GM13977 (cell line): ENCODE measurements around the gene SERPINA10.

Experiments used
- DNase-seq: peaks from one replicate; pipeline ENCODE4 v3.0.0; 2012; ENCODE audit warnings: low spot score
- CTCF ChIP-seq: IDR thresholded peaks from 2 replicates; pipeline ENCODE4 v1.5.1; 2012; ENCODE audit warnings: mild to moderate bottlenecking, control low read depth; ENCODE audit not compliant: insufficient read depth; ENCODE audit errors: extremely low read depth, missing control alignments
- in situ Hi-C: fragments of 300-500 bp; cut with MboI; formaldehyde crosslinking; loops from one replicate; pipeline ENCODE4 v1.12.0; 2022; ENCODE audit warnings: low sequenced_read_pairs, low pct_unique_long_range_greater_than_20kb, mixed read lengths, inconsistent platforms; ENCODE audit not compliant: unreplicated experiment

The SERPINA10 gene

DNA sequence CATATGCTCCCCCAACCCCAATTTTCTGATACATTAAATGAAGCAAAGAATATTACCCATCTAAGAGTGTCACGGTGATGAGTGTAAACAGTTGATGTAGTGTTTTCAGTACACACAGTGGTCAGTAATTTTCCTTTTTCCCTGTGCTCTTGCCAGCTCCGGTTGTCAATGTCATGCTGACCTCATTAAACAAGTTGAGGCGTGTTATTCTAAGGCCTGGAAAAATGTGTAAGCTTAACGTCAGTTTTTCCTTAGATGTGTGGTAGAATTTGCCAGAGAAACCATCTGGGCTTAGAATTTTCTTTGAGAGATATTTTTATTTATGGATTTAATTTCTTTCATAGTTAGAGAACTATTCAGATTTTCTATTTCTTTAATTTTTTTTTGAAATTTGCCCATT is 41.8 kb upstream of the SERPINA10 start:
- no peak for TF ChIP-seq CTCF
- in situ Hi-C loops: no loop called here
- no peak for DNase-seq

- DNase-seq: no peak
- no peak for TF ChIP-seq CTCF
- in situ Hi-C loops: no loop called here
Observed at GRCh38 chr14:94332587-94332986, 39.5 kb upstream of the SERPINA10 start.

DNA sequence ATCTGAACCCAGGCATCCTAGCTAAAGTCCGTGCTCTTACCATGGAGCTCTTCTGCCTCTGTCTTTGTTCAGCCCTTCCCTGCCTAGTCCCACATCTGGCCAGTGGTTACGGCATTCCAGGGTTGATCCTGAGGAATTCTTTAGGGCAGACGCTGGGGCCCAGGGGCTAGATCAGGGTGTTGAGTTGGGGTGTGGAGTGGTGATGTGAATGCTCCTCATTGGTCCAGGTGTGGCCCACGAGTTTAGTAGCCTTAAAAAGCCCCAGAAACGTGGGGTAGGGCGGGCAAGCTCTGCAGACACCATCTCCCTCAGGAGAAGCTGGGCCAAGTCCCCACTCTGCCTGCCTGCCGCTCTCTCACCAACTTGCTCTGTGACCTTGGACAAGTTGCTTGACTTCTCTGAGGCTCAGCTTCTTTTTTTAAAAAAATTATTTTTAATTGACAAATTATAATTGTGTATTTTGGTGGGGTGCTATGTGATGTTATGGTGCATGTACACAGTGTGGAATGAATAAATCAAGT is 39.1 kb upstream of the SERPINA10 start:
- no peak for DNase-seq
- in situ Hi-C loops: no loop called here
- TF ChIP-seq CTCF: no peak

DNA sequence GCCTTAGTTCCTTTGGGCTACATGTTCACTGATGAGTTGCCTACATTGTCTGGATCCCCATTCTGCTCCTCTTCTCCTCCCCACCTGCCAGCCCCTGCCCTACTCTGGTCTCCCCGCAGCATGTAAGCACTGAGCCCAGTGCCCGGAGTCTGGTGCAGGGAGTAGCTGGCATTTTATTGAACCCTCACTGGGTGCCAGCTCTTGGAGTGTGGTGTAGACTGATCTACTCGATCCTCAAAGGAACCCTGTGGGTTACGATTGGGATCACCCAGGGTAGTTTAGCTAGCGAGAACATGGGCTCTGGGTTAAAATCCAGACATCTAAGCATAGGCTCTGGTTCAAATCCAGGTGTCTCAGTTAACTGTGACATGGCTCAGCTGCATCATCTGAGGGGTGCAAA is 38.4 kb upstream of the SERPINA10 start:
- in situ Hi-C loops: no loop called here
- TF ChIP-seq CTCF: no peak
- DNase-seq: no peak

GRCh38 chr14:94330857-94331256 is 37.8 kb upstream of the SERPINA10 start:
- in situ Hi-C loops: no loop called here
- TF ChIP-seq CTCF: no peak
- no peak for DNase-seq

- no peak for TF ChIP-seq CTCF
- in situ Hi-C loops: no loop called here
- no peak for DNase-seq
Observed at GRCh38 chr14:94330432-94330831, 37.4 kb upstream of the SERPINA10 start.

DNA sequence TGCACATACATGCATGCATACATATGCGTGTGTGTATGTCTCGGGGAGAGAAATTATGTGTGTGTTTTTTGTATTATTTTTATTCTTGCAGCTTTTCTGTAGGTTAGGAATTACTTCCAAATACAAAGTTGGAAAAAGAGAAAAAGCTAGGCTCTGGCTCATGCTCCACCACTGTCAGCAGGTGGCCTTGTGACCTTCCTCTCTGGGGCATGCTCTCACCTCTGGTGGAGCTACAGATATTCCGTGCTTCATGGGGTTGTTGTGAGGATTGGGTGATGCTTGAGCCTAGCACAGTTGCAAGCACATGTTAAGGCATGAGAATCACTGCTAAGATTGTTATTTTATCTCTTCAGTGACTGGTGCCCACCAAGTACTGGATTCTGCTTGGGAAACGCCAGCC is 36.8 kb upstream of the SERPINA10 start:
- TF ChIP-seq CTCF: no peak
- in situ Hi-C loops: no loop called here
- no peak for DNase-seq
